ENCODE measurements around the gene CARD14.
A peak's percentile ranks its signal among the peaks of the same experiment; 100 is the strongest.

CARD14 gene

DNA sequence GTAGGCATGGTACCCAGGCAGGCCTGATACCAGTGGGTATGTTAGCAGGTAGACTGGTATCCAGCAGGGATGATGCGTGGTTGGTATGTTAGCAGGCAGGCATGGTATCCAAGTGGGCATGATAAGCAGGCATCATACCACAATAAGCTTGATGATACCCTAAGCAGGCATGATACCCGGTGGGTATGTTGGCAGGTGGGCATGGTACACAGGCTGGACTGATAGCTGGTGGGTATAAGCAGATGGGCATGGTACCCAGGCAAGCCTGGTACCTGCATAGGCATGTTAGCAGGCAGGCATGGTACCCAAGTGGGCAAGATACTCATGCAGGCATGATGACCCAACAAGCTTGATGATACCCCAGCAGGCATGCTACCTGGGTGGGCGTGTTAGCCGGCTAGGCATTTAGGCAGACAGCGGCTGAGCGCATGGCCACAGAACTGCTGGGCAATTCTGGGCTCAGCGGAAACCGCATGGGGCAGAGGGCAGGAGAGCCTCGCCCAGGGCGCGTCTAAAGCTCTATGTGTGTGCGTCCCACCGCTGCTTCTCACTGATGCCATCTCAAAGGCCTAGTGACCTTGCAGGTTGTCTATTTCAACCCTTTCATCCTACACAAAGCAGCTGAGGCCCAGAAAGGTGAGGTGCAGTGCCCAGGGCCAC, 48.0 kb downstream of the CARD14 start:
- no peak for DNase-seq (ENCODE audit: extremely low read depth, low read depth)
- TF ChIP-seq, protein P1, sequence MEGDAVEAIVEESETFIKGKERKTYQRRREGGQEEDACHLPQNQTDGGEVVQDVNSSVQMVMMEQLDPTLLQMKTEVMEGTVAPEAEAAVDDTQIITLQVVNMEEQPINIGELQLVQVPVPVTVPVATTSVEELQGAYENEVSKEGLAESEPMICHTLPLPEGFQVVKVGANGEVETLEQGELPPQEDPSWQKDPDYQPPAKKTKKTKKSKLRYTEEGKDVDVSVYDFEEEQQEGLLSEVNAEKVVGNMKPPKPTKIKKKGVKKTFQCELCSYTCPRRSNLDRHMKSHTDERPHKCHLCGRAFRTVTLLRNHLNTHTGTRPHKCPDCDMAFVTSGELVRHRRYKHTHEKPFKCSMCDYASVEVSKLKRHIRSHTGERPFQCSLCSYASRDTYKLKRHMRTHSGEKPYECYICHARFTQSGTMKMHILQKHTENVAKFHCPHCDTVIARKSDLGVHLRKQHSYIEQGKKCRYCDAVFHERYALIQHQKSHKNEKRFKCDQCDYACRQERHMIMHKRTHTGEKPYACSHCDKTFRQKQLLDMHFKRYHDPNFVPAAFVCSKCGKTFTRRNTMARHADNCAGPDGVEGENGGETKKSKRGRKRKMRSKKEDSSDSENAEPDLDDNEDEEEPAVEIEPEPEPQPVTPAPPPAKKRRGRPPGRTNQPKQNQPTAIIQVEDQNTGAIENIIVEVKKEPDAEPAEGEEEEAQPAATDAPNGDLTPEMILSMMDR (IDR thresholded peaks at IDR 0.05; ENCODE audit: low read depth, low read length, missing control alignments): no peak
- no peak overlapping the region for H3K4me3 ChIP-seq (replicated peaks; ENCODE audit: low read depth, low read length)

DNA sequence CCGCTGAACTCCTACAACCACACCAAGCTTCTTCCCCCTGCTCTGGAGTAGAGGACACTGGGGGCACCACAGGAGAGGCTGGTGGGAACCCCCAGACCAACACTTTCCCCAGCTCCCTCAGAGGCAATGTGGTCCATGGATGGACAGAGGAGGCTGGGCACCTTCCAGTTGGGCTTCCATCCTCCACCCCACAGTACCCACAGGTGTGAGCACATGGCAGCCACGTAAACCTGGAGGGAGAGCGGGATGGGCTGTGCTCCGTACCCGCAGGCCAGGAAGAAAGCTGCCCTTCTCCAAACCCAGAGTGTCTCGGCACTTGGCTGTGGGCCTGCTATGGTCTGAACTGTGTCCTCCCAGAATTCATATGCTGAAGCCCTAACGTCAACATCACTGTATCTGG, 48.6 kb downstream of the CARD14 start:
- TF ChIP-seq, protein P1 (IDR thresholded peaks at IDR 0.05; ENCODE audit: low read depth, low read length, missing control alignments): no peak
- H3K4me3 ChIP-seq (replicated peaks; ENCODE audit: low read depth, low read length): no peak overlapping the region
- DNase-seq (ENCODE audit: extremely low read depth, low read depth): no peak

DNA sequence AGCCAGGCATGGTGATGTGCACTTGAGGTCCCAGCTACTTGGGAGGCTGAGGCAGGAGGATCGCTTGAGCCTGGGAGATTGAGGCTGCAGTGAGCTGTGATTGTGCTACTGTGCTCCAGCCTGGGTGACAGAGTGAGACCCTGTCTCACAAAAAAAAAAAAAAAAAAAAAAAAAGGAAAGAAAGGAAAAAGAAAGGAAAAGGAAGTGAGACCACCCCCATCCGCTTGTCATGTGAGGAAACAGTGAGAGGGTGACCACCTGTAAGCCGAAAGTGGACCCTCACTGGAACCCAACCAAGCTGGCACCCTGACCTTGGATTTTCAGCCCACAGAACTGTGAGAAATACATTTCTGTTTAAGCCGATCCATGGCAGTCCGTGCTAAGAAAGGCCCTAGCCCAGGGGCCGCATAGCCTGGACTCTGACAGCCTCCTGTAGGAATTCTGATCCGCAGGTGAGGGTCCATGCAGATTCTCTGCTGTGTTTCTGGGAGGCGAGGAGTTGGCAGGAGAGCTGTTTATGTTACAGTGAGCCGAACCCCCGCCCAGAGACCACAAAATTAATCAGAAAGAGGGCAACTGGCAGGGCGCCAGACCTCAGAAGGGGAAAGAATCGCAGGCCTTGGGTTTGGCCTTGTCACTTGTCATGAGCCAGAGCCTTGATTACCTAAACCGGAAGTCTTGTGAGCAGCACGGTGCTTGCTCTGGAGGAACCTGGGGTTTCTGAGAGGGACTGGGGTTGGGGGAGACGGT, 49.4 kb downstream of the CARD14 start:
- TF ChIP-seq, protein P1 (IDR thresholded peaks at IDR 0.05; ENCODE audit: low read depth, low read length, missing control alignments): no peak
- H3K4me3 ChIP-seq (replicated peaks; ENCODE audit: low read depth, low read length): peak overlapping the region; percentile 88
- peak; percentile 45 for DNase-seq (ENCODE audit: extremely low read depth, low read depth)

DNA sequence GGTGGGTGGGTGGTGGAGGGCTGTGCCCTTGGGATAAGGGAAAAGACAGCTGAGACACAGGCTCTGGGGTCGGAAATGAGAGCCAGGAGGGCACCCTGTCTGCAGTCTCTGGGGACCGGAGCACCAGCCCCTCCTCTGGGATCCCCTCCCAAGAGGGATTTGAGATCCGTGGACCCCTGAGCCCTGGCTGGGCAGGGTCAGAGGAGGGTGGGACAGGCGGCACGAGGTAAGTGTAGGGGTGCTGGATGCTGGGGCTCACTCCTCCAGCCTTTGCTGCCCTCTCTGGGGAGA, 49.9 kb downstream of the CARD14 start:
- no peak for DNase-seq (ENCODE audit: extremely low read depth, low read depth)
- H3K4me3 ChIP-seq (replicated peaks; ENCODE audit: low read depth, low read length): peak overlapping the region; percentile 88
- TF ChIP-seq, protein P1 (IDR thresholded peaks at IDR 0.05; ENCODE audit: low read depth, low read length, missing control alignments): no peak

GRCh38 chr17:80220054-80220735, 50.4 kb downstream of the CARD14 start, which contains the start of the genes SGSH and SLC26A11:
SGSH (minus strand) TSS chr17:80220333; CDS start chr17:80220313, 20 bp downstream.
SLC26A11 (plus strand) TSS chr17:80220427; CDS start chr17:80221561, 1,134 bp downstream.
- TF ChIP-seq, protein P1 (IDR thresholded peaks at IDR 0.05; ENCODE audit: low read depth, low read length, missing control alignments): no peak
- DNase-seq (ENCODE audit: extremely low read depth, low read depth): no peak
- peak within 1 kb of the TSS; percentile 88 for H3K4me3 ChIP-seq (replicated peaks; ENCODE audit: low read depth, low read length)

GRCh38 chr17:80220736-80221215, 50.9 kb downstream of the CARD14 start:
- DNase-seq (ENCODE audit: extremely low read depth, low read depth): no peak
- H3K4me3 ChIP-seq (replicated peaks; ENCODE audit: low read depth, low read length): peak overlapping the region; percentile 88
- TF ChIP-seq, protein P1 (IDR thresholded peaks at IDR 0.05; ENCODE audit: low read depth, low read length, missing control alignments): no peak
